Measurements from ENCODE around the gene TSHZ2.
"Not testable (repeated sequence)": the region's sequence is repeated elsewhere in the genome, so short reads cannot be mapped to it uniquely, and the experiment has no call there.

TSHZ2 gene

DNA sequence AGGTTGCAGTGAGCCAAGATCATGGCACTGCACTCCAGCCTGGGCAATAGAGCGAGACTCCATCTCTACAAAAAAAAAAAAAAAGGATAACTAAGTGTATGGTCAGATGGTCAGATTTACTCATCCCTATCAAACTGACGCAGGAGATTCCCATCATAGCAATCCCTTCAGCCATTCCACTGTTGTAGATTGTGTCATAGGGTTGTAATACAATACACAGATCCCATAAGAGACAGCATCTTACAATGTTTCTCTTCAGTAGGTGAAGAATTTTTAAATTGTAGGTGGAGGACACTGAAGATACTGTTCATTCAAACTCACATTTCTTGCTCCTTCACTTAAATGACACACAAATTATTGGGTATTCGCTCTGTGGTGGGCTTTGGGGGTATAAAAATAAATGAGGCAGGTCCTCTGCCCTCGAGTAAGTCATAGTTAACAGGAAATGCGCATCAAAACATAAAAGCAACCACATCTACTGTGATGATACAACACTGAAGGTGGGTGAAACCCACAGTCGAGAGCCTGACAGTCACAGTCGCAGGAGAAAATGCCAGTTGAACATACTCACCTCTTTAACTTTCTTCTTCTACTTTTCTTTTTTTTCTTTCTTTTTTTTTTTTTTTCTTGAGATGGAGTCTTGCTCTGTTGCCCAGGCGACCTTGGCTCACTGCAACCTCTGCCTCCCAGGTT is 416.0 kb downstream of the TSHZ2 start:
- no peak for DNase-seq (ENCODE audit: low spot score)

DNA sequence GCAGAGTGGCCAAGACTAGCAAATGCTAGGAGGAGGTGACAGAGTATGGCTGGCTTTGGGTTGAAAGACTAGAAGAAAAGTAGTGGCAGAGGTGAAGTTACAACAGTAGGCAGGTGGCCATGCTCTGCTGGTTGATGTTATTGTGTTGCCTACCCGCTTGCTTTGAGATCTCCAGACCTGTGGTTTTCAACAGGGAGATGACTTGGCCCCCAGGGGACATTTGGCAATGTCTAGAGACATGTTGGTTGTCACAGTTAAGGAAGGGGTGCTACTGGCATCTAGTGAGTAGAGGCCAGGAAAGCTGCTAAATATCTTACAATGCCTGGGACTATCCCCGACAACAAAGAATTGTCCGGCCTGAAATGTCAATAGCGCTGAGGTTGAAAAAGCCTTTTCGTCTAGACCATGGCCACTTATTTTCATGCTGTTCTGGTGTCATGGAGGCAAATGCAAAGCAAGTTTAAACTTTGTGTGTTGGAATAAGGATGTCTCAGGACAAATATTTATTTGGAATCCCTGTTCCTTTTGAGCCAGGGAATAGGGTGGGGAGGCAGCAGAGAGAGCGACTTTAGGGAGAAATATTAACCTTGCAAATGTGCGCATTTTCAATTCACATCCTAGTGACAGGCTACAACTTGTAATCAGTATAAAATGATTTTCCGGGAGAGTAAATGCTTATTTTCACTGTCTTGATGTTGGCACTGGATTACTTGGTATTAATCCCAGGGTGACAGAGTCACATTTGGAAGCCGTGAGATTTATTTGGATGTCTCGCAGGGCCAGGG is 417.6 kb downstream of the TSHZ2 start:
- no peak for DNase-seq (ENCODE audit: low spot score)

DNA sequence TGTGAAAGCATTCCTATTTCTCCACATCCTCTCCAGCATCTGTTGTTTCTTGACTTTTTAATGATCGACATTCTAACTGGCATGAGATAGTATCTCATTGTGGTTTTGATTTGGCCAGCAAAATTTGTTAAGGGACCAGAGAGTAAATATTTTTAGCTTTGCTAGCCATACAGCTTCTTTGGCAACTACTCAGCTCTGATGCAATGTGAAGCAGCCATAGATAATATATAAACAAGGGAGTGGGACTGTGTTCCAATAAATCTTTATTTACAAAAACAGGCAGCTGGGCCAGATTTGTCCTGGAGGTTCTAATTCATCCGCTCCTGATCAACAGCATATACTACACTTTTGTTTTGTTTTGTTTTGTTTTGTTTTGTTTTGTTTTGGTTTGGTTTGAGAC is 418.6 kb downstream of the TSHZ2 start:
- DNase-seq (ENCODE audit: low spot score): no peak

DNA sequence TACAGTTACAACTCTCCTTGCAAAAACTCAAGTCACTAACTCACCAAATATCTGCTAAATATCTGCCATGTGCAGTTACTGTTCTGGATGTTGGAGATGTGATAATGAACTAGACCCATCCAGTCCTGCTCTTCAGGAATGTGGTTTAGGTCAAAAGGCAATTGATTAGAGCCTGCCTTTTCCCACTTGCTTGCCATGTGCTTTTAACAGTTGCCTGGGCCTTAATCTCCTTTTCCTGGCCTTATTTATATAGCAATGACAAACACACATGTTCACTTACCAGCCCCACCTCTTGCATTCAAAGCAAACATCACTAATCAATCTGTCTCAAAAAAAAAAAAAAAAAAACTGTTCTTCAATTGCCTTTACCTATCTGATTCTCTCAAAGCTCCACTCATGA is 422.3 kb downstream of the TSHZ2 start:
- DNase-seq (ENCODE audit: low spot score): no peak

GRCh38 chr20:53395188-53395923 is 423.2 kb downstream of the TSHZ2 start:
- DNase-seq (ENCODE audit: low spot score): no peak

GRCh38 chr20:53399083-53399482 is 426.9 kb downstream of the TSHZ2 start:
- DNase-seq (ENCODE audit: low spot score): no peak

DNA sequence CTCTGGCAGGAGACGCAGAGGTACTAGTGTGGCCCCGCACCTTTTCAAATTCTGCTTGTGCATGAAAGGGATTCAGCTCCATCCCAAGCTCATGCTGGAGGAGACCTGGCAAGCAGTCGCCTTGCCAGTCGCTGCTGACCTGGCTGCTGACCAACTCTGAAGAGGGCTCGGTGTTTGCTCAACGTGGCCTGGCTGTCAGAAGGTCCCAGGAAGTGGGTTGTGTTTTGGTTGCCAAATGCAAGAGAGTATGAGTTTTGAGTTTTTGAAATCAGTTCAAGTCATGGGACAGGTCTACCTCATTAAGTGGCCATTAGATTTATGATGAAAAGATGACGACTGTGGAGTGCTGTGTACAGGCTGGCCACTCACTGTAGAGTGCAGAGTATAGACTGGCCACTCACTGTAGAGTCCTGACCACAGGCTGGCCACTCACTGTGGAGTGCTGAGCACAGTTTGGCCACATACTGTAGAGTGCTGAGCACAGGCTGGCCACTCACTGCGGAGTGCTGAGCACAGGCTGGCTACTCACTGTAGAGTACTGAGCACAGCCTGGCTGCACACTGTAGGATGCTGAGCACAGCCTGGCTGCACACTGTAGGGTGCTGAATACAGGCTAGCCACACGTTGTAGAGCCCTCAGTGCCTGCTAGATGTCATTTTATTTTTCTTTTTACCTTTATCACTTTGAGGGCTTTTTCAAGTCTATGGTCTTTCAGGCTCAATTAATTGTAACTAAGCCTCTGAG is 427.6 kb downstream of the TSHZ2 start:
- no peak for DNase-seq (ENCODE audit: low spot score)

DNA sequence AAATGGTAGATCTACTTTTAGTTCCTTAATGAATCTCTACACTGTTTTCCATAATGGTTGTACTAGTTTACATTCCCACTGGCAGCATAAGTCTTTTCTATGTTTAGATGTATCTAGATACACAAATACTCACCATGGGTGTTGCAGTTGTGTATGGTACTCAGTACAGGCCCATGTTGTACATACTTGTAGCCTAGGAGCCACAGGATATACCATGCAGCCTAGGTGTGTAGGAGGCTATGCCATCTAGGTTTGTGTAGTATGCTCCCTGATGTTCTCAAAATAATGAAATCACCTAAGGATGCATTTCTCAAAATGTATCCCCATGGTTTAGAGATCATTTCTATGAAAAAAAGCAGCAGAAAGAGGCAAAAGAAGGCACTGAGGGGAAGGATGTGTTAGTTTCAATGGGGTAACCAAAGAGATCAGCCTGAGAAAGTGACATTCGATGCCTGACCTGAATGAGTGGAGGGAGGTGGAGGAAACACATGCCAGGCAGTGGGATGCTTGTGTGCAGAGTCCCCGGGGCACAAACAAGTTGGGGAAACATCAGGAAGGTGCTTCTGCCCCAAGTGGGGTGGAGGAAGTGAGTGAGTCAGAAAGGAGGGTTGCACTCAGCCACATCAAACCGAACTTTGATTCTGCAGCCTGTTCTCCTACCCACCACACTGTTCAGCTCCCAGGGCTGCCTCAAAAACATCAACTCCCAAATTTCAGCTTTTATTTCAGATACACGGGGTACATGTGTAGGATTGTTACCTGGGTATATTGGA is 430.3 kb downstream of the TSHZ2 start:
- DNase-seq (ENCODE audit: low spot score): no peak

DNA sequence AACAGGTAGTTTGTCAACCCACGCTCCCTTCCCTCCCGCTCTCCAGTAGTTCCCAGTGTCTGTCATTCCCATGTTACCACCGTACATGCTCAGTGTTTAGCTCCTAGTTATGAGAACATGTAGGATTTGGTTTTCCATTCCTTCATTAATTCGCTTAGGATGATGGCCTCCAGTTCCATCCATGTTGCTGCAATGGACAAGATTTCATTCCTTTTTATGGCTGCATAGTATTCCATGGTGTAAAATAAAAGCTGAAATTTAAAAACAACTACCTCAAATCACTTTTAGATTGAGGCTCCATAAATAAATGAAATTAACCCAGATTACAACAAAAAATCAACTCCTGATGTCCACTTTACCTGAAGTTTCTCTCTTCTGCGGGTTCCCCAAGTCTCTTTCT is 430.9 kb downstream of the TSHZ2 start:
- DNase-seq (ENCODE audit: low spot score): no peak

DNA sequence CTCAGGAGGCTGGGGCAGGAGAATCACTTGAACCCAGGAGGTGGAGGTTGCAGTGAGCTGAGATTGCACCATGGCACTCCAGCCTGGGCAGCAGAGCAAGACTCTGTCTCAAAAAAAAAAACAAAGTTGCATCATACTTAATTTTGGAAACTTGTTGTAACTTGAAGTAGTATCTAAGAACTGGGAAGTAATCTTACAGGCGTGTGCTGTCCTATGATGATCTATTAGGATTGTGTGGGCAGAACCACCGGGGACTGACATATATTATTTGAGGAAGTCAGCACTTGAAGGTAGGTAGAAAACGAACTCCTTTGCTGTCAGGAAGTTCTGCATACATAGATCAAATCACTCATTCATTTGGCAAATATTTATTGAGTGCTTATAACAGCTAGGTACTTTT is 433.0 kb downstream of the TSHZ2 start:
- no peak for DNase-seq (ENCODE audit: low spot score)

GRCh38 chr20:53406580-53406979 is 434.4 kb downstream of the TSHZ2 start:
- DNase-seq (ENCODE audit: low spot score): no peak

GRCh38 chr20:53408691-53409446 is 436.7 kb downstream of the TSHZ2 start:
- DNase-seq (ENCODE audit: low spot score): peak; percentile 37

GRCh38 chr20:53409447-53409717 is 437.2 kb downstream of the TSHZ2 start:
- no peak for DNase-seq (ENCODE audit: low spot score)

DNA sequence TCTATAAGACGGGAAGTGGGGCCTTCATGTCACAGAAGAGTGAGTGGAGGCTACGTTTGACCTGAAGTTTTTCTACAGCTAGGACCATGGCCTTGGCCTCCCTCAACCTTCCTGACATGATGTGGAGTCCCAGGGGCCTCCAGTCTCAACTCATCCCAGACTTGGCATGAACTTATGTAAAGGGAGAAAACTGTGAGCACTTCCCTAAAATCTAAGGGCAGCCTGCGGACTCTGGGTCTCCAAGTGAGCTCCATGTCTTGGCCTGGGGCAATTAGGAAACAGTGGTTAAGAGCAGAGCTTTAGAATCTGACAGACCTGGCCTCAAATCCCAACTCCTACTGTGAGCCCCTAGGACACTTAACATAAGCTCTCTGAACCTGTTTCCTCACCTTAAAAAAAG is 439.0 kb downstream of the TSHZ2 start:
- DNase-seq (ENCODE audit: low spot score): no peak

DNA sequence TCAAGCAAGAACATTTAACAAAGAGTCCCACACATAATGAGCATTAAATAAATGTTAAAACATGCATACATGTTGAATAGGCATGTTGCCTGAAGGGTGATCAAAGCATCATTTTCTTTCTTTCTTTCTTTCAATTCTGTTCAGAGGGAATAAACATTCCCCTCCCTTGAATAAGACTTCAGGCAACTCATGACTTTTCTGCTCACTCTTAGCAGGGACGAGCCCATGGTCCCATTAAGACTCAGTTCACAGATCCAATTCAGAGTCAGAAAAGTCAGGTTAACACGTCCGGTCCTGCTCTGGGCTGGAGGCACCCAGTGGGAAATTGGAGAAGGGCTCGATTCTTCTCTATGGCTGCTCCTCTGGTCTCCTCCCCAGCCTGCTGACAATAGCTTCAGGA is 439.7 kb downstream of the TSHZ2 start:
- DNase-seq (ENCODE audit: low spot score): no peak

- DNase-seq (ENCODE audit: low spot score): no peak
Measured at GRCh38 chr20:53412577-53413185, 440.5 kb downstream of the TSHZ2 start.

- DNase-seq (ENCODE audit: low spot score): no peak
Measured at GRCh38 chr20:53413186-53413631, 441.1 kb downstream of the TSHZ2 start.

- not testable (repeated sequence) for DNase-seq (ENCODE audit: low spot score)
Measured at GRCh38 chr20:53413845-53414244, 441.7 kb downstream of the TSHZ2 start.

DNA sequence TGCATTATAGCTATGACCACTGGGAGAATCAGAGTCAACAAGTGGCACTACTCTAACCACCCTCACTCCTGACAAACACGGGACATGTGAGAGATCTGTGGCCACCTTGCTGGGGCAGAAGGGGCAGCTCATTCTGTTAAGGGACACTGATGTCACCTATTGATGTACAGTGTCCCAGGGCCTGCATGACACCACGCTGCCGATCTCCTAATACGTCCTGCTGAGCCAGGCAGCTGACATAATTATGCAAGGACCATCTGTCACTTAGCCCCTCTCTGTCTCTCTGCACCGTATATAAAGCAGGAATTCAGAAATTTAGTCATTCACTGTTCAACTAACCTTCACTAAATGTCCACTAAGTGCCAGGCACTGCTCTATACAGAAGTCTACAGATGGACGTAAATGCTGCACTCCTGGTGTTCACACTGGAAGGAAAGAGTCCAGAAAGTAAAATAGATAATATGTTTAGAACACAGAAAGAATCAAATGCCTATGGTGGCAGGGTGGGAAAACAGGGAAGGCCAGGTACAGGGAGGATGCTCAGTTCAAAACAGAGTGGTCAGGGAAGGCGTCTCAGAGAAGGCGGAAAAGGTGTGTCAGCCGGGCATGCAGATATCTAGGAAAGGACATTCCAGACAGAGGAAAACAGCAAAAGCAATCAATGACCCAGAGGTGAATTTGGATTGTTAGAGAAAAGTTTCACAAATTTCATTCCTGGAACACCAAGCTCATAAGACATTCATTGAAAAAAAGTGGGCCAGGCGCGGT is 447.7 kb downstream of the TSHZ2 start:
- no peak for DNase-seq (ENCODE audit: low spot score)

DNA sequence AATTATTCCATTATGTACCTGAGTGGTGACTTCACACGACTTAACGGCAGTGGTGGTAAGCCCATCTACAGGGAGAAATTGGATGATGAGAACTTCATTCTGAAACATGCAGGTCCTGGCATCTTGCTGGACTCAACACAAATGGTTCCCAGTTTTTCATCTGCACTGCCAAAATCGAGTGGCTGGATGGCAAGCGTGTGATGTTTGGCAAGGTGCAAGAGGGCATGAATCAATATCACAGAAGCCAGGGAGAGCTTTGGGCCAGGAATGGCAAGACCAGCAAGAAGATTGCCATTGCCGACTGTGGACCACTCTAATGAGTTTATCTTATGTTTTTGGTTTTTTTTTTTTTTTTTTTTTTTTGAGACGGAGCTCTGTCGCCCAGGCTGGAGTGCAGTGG is 449.2 kb downstream of the TSHZ2 start:
- DNase-seq (ENCODE audit: low spot score): no peak
